Measurements from ENCODE around the gene RAP1GDS1.

- TF ChIP-seq, protein P1, sequence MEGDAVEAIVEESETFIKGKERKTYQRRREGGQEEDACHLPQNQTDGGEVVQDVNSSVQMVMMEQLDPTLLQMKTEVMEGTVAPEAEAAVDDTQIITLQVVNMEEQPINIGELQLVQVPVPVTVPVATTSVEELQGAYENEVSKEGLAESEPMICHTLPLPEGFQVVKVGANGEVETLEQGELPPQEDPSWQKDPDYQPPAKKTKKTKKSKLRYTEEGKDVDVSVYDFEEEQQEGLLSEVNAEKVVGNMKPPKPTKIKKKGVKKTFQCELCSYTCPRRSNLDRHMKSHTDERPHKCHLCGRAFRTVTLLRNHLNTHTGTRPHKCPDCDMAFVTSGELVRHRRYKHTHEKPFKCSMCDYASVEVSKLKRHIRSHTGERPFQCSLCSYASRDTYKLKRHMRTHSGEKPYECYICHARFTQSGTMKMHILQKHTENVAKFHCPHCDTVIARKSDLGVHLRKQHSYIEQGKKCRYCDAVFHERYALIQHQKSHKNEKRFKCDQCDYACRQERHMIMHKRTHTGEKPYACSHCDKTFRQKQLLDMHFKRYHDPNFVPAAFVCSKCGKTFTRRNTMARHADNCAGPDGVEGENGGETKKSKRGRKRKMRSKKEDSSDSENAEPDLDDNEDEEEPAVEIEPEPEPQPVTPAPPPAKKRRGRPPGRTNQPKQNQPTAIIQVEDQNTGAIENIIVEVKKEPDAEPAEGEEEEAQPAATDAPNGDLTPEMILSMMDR (conservative IDR thresholded peaks at IDR 0.05; ENCODE audit: low read depth, low read length): no peak
- TF ChIP-seq EZH2phosphoT487 (IDR thresholded peaks at IDR 0.05; ENCODE audit: borderline replicate concordance, low read length) (no peak), EZH2 (IDR thresholded peaks at IDR 0.05; ENCODE audit: low read length, unreplicated experiment) (no peak)
These were observed 464 bp downstream of the RAP1GDS1 start for GRCh38 chr4:98261405-98262291.
